Fibroblast of pulmonary artery (primary cell): ENCODE data around the gene NME7.

ENCODE experiments used
- DNase-seq: peaks from one replicate; pipeline ENCODE4 v3.0.0-alpha.2; 2010; ENCODE audit warnings: low read depth
- H3K4me3 ChIP-seq: replicated peaks from 2 replicates; pipeline ENCODE4 v1.5.1; 2011; ENCODE audit warnings: low read depth, mild to moderate bottlenecking, control low read depth, low read length, moderate library complexity
- TF ChIP-seq, protein P1 (sequence below): IDR thresholded peaks from 2 replicates; pipeline ENCODE4 v1.5.1; 2011; ENCODE audit warnings: mild to moderate bottlenecking, control low read depth, low read length, inconsistent platforms; ENCODE audit errors: missing control alignments

Gene NME7

GRCh38 chr1:169250022-169250421 is 117.6 kb downstream of the NME7 start:
- peak; percentile 17 for DNase-seq

GRCh38 chr1:169249611-169250010 is 118.0 kb downstream of the NME7 start:
- DNase-seq, result no peak
- TF ChIP-seq, protein P1, sequence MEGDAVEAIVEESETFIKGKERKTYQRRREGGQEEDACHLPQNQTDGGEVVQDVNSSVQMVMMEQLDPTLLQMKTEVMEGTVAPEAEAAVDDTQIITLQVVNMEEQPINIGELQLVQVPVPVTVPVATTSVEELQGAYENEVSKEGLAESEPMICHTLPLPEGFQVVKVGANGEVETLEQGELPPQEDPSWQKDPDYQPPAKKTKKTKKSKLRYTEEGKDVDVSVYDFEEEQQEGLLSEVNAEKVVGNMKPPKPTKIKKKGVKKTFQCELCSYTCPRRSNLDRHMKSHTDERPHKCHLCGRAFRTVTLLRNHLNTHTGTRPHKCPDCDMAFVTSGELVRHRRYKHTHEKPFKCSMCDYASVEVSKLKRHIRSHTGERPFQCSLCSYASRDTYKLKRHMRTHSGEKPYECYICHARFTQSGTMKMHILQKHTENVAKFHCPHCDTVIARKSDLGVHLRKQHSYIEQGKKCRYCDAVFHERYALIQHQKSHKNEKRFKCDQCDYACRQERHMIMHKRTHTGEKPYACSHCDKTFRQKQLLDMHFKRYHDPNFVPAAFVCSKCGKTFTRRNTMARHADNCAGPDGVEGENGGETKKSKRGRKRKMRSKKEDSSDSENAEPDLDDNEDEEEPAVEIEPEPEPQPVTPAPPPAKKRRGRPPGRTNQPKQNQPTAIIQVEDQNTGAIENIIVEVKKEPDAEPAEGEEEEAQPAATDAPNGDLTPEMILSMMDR, result no peak
- H3K4me3 ChIP-seq, result no peak overlapping the region

More at GRCh38 chr1:169250022-169250421, 117.6 kb downstream of the NME7 start:
- TF ChIP-seq, protein P1, result no peak
- H3K4me3 ChIP-seq, result no peak overlapping the region

GRCh38 chr1:169245706-169246105 is 121.9 kb downstream of the NME7 start:
- H3K4me3 ChIP-seq, result no peak overlapping the region
- DNase-seq, result no peak
- TF ChIP-seq, protein P1, result no peak

- TF ChIP-seq, protein P1, result no peak
- peak; percentile 11 for DNase-seq
- H3K4me3 ChIP-seq, result no peak overlapping the region
Measured at GRCh38 chr1:169240449-169241232, 127.0 kb downstream of the NME7 start.

- H3K4me3 ChIP-seq, result no peak overlapping the region
- TF ChIP-seq, protein P1, result no peak
- DNase-seq, result no peak
Measured at GRCh38 chr1:169236880-169237279, 130.7 kb downstream of the NME7 start.

- TF ChIP-seq, protein P1, result no peak
- H3K4me3 ChIP-seq, result no peak overlapping the region
- DNase-seq, result peak; percentile 44
Measured at GRCh38 chr1:169236143-169236542, 131.5 kb downstream of the NME7 start.

GRCh38 chr1:169235568-169235967 is 132.0 kb downstream of the NME7 start:
- H3K4me3 ChIP-seq, result no peak overlapping the region
- DNase-seq, result peak; percentile 4
- TF ChIP-seq, protein P1, result no peak
